IMR-90 (cell line): ENCODE results near the gene ENAH. TPM values are rescaled to one million over a fixed set of nuclear protein-coding genes. Genes with fewer than 3 reads are reported as not detected.
"Not testable (repeated sequence)": the region's sequence is repeated elsewhere in the genome, so short reads cannot be mapped to it uniquely, and the experiment has no call there.

Experiments
- ATAC-seq: fragments of 200-7000 bp; cut with Tn5 transposase; 2 replicates; pipeline ENCODE4 v1.9.1; 2020; ENCODE audit warnings: low read depth, mild to moderate bottlenecking, moderate library complexity
- BruUV-seq: library from RNA; stranded (reverse); fragments of 400-500 nt; replicated peaks from 2 replicates; lab custom pipeline; 2021; lab: Mats Ljungman, UMichigan
- CTCF ChIA-PET: fragments of 300-600 bp; formaldehyde crosslinking; extraction: SDS; loops from one replicate; lab custom pipeline; 2021; ENCODE audit warnings: antibody characterized with exemption; lab: Yijun Ruan, JAX
- POLR2A ChIA-PET: fragments of 300-600 bp; sonication (Branson Sonifier 250); formaldehyde crosslinking; loops from one replicate; lab custom pipeline; 2022; ENCODE audit warnings: antibody characterized with exemption; ENCODE audit not compliant: unreplicated experiment; lab: Charles Lee
- DNase-seq: peaks from one replicate; pipeline ENCODE4 v3.0.0; 2013
- H2AFZ ChIP-seq: replicated peaks from 2 replicates; pipeline ENCODE3; 2013; ENCODE audit warnings: low read length, mild to moderate bottlenecking; ENCODE audit not compliant: poor library complexity
- H2AK5ac ChIP-seq: 2 replicates; pipeline ENCODE4 v1.6.1; 2013; ENCODE audit warnings: low read depth, low read length, inconsistent platforms
- H2AK9ac ChIP-seq: replicated peaks from 2 replicates; pipeline ENCODE3; 2013; ENCODE audit warnings: mild to moderate bottlenecking, low read depth, low read length, moderate library complexity; ENCODE audit not compliant: poor library complexity
- H2BK120ac ChIP-seq: 2 replicates; pipeline ENCODE4 v1.6.1; 2013; ENCODE audit warnings: low read depth, low read length, inconsistent platforms
- H2BK15ac ChIP-seq: 3 replicates; pipeline ENCODE4 v1.6.1; 2013; ENCODE audit warnings: low read depth, low read length, inconsistent platforms
- H2BK20ac ChIP-seq: 2 replicates; pipeline ENCODE4 v1.6.1; 2013; ENCODE audit warnings: low read depth, mild to moderate bottlenecking, inconsistent platforms, low read length, moderate library complexity
- H2BK5ac ChIP-seq: 2 replicates; pipeline ENCODE4 v1.6.1; 2013; ENCODE audit warnings: mild to moderate bottlenecking, low read depth, low read length, inconsistent platforms; ENCODE audit not compliant: poor library complexity, severe bottlenecking
- H3K14ac ChIP-seq: replicated peaks from 2 replicates; pipeline ENCODE4 v1.6.1; 2013; ENCODE audit warnings: low read depth, low read length, inconsistent platforms
- H3K18ac ChIP-seq: 2 replicates; pipeline ENCODE4 v1.6.1; 2013; ENCODE audit warnings: low read depth, low read length, control low read depth
- H3K23ac ChIP-seq: 2 replicates; pipeline ENCODE4 v1.6.1; 2013; ENCODE audit warnings: low read depth, low read length, inconsistent platforms
- H3K27ac ChIP-seq: 2 replicates; pipeline ENCODE4 v1.5.1; 2013; ENCODE audit warnings: mild to moderate bottlenecking, control low read depth, low read length; ENCODE audit not compliant: insufficient read depth
- H3K27me3 ChIP-seq: 2 replicates; pipeline ENCODE4 v1.6.1; 2013; ENCODE audit warnings: low read length; ENCODE audit not compliant: control insufficient read depth, insufficient read depth
- H3K36me3 ChIP-seq: 2 replicates; pipeline ENCODE4 v1.6.1; 2013; ENCODE audit warnings: low read length, mixed read lengths; ENCODE audit not compliant: control insufficient read depth, insufficient read depth
- H3K4ac ChIP-seq: 2 replicates; pipeline ENCODE4 v1.6.1; 2013; ENCODE audit warnings: low read depth, low read length, inconsistent platforms
- H3K4me1 ChIP-seq: 2 replicates; pipeline ENCODE4 v1.6.1; 2013; ENCODE audit warnings: low read length, mixed read lengths; ENCODE audit not compliant: control insufficient read depth, insufficient read depth
- H3K4me2 ChIP-seq: 2 replicates; pipeline ENCODE4 v1.6.1; 2013; ENCODE audit warnings: low read depth, mild to moderate bottlenecking, control low read depth, low read length, moderate library complexity
- H3K4me3 ChIP-seq: 2 replicates; pipeline ENCODE4 v1.5.1; 2013; ENCODE audit warnings: low read depth, mild to moderate bottlenecking, control low read depth, low read length, moderate library complexity; ENCODE audit not compliant: insufficient read depth
- H3K56ac ChIP-seq: 2 replicates; pipeline ENCODE4 v1.6.1; 2013; ENCODE audit warnings: low read length, inconsistent platforms; ENCODE audit not compliant: insufficient read depth; ENCODE audit errors: extremely low read depth
- H3K79me1 ChIP-seq, 2 experiments: 2 replicates each; pipeline ENCODE4 v1.6.1; 2013; ENCODE audit warnings: low read length in 2 of 2, inconsistent platforms in 1 of 2, low read depth in 1 of 2
- H3K9ac ChIP-seq: 2 replicates; pipeline ENCODE4 v1.6.1; 2013; ENCODE audit warnings: low read depth, low read length, control low read depth
- H3K9me1 ChIP-seq: 2 replicates; pipeline ENCODE4 v1.6.1; 2013; ENCODE audit warnings: low read length, inconsistent platforms; ENCODE audit not compliant: insufficient read depth
- H3K9me3 ChIP-seq: 2 replicates; pipeline ENCODE4 v1.6.1; 2013; ENCODE audit warnings: low read length; ENCODE audit not compliant: control insufficient read depth, insufficient read depth
- H4K20me1 ChIP-seq: 2 replicates; pipeline ENCODE4 v1.6.1; 2013; ENCODE audit warnings: low read length, inconsistent platforms; ENCODE audit not compliant: insufficient read depth
- H4K5ac ChIP-seq: 2 replicates; pipeline ENCODE4 v1.6.1; 2013; ENCODE audit warnings: mild to moderate bottlenecking, low read depth, low read length, control low read depth
- H4K8ac ChIP-seq, 2 experiments: 2 replicates each; pipeline ENCODE4 v1.6.1; 2013; ENCODE audit warnings: low read depth in 2 of 2, low read length in 2 of 2, control low read depth in 1 of 2, inconsistent platforms in 1 of 2
- H4K91ac ChIP-seq: 2 replicates; pipeline ENCODE4 v1.6.1; 2013; ENCODE audit warnings: low read depth, low read length, inconsistent platforms; ENCODE audit not compliant: insufficient read depth
- WGBS, 2 experiments: methylation state at CpG; one replicate each; pipeline versions ENCODE4 v1.1.5 to v1.1.7; 2013; ENCODE audit warnings: missing lambda C conversion rate in 2 of 2; ENCODE audit not compliant: insufficient read length in 1 of 2; ENCODE audit errors: extremely low coverage in 2 of 2; 5-methylcytosine and 5-hydroxymethylcytosine counted together
- dilution Hi-C: fragments of 300-500 bp; cut with HindIII; formaldehyde crosslinking; loops from one replicate; pipeline ENCODE4 v1.14.3; 2018; ENCODE audit warnings: low sequenced_read_pairs; ENCODE audit not compliant: unreplicated experiment
- in situ Hi-C: fragments of 300-500 bp; cut with MboI; formaldehyde crosslinking; loops from 3 replicates; pipeline ENCODE4 v1.14.3; 2019; ENCODE audit warnings: low sequenced_read_pairs, inconsistent platforms, mixed read lengths
- intact Hi-C: fragments of 100-400 bp; cut with micrococcal nuclease; formaldehyde crosslinking; loops from 2 replicates; pipeline ENCODE4 v1.10.0; 2022
- polyA plus RNA-seq, 3 experiments: library from polyadenylated mRNA; depleted of rRNA; stranded (reverse); fragments of >200 nt; gene quantifications; 2 replicates each; pipeline ENCODE4 v1.2.3, GENCODE V29; 2012; ENCODE audit warnings: low replicate concordance in 1 of 3
- total RNA-seq: library from RNA; depleted of rRNA; stranded (reverse); fragments of >200 nt; gene quantifications from 2 replicates; pipeline ENCODE4 v1.2.3, GENCODE V29; 2012

Gene ENAH
- total and polyA plus RNA-seq, 2 of the 4 experiments (the other 2 are of a cell fraction): 61.3 to 86.9 TPM

DNA sequence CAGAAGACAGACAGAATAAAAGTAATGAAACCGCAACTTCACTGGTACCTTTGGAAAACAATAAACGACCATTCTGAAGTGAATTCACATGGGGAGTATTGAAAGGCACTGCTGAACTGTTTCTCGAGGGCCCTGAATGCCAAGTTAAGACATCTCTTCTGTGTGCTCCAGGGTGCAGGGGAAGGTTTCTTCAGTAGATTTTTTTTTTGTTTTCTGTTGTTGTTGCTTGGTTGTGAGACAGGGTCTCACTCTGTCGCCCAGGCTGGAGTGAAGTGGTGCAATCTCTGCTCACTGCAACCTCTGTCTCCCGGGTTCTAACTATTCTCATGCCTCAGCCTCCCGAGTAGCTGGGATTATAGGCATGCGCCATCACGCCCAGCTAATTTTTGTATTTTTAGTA lies 15.9 kb downstream of the ENAH start:
- H3K9me3 ChIP-seq, H3K27ac ChIP-seq, H2BK120ac ChIP-seq, DNase-seq, H3K4me2 ChIP-seq, BruUV-seq, H3K4me3 ChIP-seq, H2AFZ ChIP-seq, H3K18ac ChIP-seq, H3K9ac ChIP-seq, H3K4ac ChIP-seq, in situ Hi-C loops, H3K36me3 ChIP-seq, H3K9me1 ChIP-seq, ATAC-seq, CTCF ChIA-PET, H3K23ac ChIP-seq, H2BK15ac ChIP-seq, H2AK5ac ChIP-seq, H4K8ac ChIP-seq, H2AK9ac ChIP-seq, H2BK20ac ChIP-seq, H3K27me3 ChIP-seq, H4K5ac ChIP-seq, H2BK5ac ChIP-seq, H3K4me1 ChIP-seq, H3K14ac ChIP-seq, H4K91ac ChIP-seq, H3K56ac ChIP-seq, dilution Hi-C loops: not testable (repeated sequence)
- 97% methylated on average over 5 of the region's 8 CpGs; no CpG with 5 or more reads in 1 of the 2 experiments for WGBS, 2 experiments
- intact Hi-C loops: loop anchor here (5.0 kb wide), 1 partner anchor 35 kb away; no protein-coding TSS in a partner anchor
- H4K20me1 ChIP-seq: peaks cover 70% of the 10 kb centered on the region
- POLR2A ChIA-PET: interaction anchor here (0.6 kb wide), 1 partner anchor 68 kb away, joined by 4 read pairs; no protein-coding TSS in a partner anchor
- H3K79me1 ChIP-seq: peaks cover 36 to 74% of the 10 kb centered on the region in 2 experiments
